ENCODE measurements around the gene RIPOR3. TPM values are rescaled to one million over a fixed set of nuclear protein-coding genes. Genes with fewer than 3 reads are reported as not detected.
A peak's percentile ranks its signal among the peaks of the same experiment; 100 is the strongest.
"Not testable (repeated sequence)": the region's sequence is repeated elsewhere in the genome, so short reads cannot be mapped to it uniquely, and the experiment has no call there.

Gene RIPOR3
- total RNA-seq, 1 donor from 2014 or later, result 1.2 TPM

DNA sequence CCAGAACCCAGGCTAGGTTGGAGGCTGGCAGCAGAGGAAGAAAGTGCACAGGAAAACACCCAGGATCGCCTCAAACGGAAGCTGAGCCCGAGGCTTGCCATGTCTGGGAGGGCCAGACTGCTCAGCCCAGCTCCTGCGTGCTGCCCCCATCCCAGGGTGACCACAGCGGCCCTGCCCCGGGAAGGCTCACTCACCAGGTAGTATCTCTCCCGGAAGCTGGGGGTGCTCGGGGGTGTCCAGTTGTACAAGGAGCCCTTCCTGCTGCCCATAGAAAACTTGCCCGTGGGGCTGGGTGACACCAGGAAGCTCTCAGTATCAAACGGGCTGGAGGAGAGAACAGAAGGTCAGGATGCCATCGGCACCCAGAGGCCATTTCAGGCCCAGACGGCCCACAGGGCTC lies 86.9 kb downstream of the RIPOR3 start:
- ATAC-seq, result no peak

DNA sequence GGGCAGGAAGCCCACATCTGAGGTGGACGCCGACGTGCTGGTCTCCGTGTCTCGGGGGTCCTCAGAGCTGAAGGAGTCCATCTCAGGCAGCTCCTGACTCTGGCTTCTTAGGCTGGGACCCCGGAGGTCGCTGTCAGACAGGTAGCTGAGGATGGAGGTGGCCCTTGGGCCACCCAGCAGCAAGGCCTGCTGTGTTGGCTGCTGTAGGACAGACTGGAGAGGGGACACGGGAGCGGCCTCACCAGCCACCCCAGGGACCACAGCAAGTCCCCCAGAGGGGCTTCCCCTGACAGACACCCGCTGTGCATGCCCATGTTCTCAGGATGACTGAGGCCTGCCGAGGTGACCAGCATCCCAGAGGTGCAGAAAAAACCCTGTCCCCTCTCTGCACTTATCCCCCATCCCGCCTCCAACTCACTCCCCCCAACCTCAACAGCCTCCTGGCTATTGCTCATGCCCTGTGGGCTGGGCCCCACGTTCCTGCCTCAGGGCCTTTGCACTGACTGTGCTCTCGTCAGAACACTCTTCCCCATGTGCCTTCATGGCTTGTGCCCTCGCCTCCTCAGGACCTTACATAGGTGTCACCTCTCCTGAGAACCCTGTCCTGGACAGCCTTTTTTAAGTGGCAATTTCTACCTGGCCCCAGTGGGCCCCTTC lies 88.8 kb downstream of the RIPOR3 start:
- ATAC-seq, result no peak

DNA sequence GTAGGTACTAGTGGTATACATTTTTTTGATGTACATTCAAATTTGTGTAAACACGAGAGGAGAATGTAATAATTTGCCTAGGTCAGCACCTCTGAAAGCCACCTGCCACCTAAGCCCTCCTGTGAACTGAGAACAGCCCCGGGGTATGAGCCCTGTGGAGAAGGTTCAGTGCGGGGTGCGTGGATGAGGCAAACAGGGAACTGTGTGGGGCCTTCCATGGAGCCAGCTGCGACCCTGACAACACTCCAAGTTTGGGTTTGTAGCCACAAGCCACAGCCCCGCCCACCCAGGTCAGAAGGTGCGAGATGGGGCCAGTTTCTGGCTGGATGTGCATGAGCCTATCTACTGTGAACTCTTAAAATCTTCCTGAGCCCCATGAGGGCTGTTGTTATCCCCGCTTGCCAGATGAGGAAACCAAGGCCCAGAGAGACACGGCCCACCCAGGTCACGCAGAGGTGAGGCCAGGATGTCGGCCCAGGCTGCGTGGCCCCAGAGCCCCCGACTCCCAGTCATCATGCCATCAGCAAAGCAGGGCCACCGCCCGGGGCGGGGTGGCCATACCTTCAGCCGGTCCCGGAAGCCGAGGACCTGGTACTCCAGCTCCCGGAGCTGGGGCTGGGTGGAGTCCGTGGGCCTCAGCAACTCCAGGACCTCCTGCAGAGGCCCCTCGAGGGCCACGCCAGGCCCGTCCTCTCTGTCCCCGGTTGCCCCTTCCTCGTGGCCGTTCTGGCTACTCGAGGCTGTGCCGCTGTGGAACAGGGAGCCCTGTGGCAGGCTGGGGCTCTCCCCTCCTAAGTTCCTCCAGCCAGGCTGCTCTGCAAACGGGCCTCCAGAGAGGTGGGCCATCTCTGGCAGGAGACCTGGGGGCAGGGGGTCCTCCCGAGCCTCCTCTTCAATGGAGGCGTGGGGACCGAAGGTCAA lies 89.6 kb downstream of the RIPOR3 start:
- peak; percentile 23 for ATAC-seq

DNA sequence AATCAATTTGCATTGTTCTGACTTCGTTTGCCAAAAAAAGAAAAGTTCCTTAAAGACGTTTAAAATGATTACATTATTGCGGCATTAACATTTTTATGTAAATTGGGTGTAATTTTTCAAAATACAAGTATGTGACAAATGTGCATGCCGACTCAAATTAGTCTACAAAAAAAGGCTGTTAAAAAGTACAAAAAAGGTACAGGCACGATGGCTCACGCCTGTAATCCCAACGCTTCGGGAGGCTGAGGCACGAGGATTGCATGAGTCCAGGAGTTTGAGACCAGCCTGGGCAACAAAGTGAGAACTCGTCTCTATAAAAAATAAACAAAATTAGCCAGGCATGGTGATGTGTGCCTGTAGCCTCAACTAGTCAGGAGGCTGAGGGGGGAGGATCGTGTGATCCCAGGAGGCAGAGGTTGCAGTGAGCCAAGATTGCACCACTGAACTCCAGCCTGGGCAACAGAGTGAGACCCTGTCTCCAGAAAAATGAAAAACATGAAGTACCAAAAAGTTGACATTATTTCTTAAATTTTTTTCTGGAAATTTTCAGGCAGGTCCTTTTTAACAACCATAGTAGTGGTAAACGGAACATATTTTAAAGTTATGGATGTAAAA lies 91.0 kb downstream of the RIPOR3 start:
- ATAC-seq, result no peak

DNA sequence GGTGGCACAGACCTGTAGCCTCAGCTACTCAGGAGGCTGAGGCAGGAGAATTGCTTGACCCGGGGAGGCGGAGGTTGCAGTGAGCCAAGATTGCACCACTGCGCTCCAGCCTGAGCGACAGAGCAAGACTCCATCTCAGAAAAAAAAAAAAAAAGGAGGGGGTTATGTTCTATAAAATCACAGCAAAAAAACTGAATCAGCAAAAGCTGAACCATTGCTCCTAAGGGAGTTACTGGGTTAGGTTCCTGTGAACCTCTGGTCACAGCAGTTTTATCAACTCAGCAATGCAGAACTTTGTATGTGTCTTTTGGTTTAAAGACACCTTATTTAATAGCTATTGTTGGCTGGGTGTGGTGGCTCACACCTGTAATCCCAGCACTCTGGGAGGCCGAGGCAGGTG lies 92.6 kb downstream of the RIPOR3 start:
- ATAC-seq, result not testable (repeated sequence)

DNA sequence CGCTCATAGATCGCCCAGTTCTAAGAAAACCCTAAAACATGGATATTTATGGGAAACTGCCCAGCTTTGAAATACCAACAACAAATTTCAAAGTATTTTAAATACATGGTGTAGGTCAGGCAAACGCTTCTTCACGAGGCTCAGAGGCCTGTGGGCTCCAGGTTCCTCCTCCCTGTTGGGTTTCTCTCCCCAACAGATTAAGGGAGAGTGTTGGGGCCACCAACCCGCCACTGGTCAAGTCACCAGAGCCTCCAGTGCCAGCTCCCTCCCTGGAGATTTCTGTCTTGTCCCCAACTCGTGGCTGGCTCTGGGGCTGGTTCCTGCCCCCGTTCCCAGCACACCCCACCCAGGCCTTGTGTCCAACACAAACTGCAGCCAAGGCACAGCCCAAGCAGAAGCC lies 93.3 kb downstream of the RIPOR3 start:
- ATAC-seq, result no peak

DNA sequence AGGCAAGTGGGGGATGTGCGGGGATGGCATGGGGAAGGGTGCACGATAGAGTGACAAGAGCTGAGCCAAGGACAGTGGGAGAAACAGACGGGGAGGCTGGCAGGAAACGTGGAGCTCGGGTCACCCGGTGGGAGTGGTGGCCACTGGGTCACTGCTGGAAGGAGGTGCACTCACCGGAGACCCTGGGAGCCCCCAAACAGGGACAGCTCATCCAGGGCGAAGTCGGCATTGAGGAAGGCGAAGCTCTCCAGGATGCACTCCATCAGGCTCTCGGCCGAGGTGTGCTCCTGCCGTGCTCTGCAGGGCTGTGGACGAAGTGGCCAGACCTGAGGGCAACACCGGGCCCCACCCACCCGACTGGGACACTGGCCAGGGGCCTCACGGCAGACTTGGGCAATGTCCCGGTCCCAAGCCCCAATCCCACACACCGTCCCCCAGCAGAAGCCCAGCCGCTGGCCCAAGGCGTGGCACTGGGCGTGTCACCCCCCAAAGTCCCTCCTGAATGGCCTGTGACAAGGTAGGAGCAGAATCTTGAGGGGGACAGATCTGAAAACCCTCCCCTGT lies 93.9 kb downstream of the RIPOR3 start:
- ATAC-seq, result no peak

DNA sequence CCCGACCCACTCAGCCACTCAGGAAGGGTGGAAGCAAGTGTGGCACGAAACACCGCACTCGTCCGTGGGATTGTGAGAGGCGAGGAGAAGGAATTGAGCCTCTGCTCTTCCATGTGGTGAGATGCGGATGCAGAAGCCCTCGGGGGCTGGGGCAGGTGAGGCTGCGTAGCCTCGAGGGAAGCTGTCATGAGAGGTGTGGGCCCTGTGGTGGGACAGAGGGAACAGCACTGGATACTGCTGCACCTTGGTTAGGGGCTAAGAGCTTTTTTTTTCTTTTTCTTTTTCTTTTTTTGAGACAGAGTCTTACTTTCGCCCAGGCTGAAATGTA lies 94.7 kb downstream of the RIPOR3 start:
- no peak for ATAC-seq

DNA sequence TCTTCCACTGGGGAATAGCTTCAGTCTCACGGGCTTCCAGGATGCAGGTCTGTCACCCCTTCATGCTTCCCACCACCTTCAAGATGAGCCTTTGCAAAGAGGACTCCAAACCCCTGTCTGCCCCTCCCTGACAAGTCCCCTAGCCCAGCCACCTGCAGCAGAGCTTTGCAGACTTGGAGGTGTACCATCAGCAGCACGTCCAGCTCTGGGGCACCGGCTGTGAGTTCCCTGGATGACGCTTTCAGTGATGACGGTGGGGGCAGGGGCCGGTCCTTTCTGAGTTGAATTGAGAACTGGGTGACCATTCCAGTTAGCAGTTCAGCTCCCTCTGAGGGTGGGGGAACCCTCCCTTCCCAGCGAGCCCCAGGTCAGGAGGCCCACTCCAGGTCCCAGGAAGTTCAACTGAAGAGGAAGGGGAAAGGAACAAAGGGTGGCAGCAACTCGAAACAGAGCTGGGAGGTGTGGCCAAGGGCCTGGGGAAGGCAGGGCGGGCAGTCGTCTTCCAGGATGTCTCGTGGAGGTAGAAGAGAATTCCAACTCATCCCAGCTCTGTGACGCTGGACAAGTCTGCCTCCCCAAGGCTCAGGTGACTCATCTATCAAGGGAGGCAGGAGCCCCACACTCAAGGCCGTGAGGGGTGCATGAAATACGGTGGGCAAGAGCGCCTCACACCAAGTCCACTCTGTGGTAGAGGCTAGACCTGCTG lies 95.2 kb downstream of the RIPOR3 start:
- peak; percentile 5 for ATAC-seq

DNA sequence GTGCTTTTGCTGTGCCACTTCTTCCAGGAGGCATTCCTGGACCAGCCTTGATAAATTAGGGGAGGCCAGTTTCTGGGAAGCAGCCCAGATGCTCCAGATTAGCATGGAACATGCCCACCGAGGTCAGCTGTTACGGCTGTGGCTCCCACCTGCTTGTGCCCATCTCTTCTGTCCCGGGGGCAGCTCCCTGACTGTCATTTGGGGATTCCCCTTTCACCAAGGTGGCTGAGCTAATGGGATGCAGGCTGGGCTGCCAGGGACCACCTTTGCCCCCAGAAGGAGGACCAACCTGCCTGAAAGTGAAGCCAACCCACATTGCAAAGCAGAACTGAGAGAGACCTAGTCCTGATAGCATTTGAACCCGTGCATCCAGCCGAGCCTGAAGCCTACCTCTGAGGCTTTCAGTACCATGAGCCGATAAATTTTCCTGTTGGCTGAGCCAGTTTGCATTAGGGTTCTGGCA lies 95.9 kb downstream of the RIPOR3 start:
- no peak for ATAC-seq

DNA sequence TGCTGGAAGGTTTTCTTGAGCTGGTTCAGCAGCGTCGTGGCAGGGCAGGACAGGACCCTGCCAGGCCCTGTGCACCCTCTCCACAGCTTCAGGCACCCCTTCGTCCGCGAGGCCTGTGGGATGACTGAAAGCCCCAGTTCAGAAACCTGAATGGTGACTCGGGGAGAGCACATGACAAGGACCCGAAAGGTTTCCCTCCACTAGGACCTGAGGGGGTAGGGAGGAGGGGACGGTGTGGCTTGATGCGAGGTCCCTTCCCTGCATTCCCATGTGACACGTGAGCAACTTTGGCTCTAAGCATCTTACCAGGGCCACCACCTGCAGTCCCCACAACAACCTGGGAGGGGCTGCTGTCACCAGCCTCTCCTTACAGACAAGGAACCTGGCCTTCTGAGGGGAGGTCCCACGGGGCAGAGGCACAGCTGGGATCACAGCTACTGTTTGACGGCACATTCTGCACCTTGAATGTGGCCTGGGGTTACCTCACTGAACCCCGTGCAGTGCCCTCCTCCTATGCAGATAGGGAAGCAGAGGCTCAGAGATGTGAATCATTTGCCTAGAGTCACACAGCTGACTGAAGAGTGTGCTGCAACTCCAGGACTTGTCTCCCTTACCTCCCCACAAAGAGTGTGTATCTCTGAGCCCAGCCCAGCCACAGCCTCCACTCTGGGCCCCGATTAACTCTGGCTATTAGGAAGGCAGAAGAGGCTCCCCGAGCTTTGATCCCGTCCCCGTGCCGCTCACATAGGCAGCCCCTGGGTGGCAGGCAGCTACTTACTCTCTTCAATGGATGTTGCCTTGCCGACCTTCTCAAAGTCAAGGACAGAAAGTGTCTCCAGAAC lies 96.5 kb downstream of the RIPOR3 start:
- ATAC-seq, result peak; percentile 18

DNA sequence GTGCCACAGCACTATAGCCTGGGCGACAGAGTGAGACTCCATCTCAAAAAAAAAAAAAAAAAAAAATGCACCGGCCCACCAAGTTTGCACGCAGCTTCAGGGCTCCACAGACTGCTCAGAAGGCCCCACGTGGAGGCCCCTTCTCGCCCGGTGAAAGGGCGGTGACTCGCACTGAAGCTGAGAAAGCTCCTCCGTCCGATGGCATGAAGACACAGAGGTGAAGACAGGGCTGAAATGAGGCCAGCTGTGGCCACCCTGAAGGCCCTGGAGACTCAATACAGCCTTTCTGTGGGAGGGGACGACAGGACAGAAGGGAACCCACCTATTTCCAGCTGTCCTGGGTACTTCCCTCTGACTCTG lies 97.1 kb downstream of the RIPOR3 start:
- ATAC-seq, result no peak

DNA sequence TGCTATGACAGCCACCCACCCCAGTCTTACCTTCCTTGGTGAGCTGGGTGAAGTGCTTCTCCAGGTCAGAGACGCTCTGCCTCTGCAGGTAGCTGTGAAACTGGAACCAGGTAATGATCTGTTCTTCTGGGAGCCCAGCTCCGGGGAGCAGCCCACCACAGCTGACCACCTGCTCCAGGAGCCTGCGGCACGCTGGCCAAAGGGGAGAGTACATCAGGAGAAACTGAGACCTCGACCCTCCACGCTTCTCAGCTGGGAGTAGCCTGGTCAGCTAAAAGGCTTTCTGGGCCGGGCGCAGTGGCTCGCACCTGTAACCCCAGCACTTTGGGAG lies 98.4 kb downstream of the RIPOR3 start:
- no peak for ATAC-seq

DNA sequence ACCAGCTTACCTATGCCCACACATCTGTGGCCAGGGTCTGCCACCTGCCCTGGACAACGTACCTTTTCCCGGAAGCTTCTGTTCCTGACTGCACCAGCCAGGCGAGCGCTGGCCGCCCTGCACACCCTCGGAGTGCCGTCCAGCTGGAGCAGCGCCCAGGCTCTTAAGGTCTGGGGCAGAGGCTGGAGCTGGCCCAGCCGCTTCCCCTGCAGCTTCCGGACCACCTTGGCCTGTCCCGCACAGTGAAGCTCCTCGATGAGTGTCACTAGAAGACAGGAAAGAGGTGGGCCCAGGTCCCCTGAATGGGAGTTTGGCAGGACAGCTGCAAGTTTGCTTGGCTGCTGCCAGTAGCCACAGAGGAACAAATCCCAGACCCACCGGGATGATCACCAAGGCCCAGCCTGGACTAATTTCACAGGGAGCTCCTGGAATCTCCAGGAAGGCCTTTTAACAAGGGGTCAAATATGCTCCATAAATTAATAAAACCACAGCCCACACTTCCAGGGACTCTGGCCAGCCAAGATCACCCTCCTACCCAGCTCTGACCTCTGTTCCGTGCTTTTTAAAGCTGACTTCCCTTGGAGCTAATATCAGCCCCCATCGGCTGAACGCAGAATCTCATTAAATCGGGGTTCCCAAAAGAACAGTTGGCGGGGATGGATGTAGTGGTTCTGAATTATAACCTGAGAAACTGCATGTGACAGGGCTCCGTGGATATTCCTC lies 98.9 kb downstream of the RIPOR3 start:
- ATAC-seq, result no peak

DNA sequence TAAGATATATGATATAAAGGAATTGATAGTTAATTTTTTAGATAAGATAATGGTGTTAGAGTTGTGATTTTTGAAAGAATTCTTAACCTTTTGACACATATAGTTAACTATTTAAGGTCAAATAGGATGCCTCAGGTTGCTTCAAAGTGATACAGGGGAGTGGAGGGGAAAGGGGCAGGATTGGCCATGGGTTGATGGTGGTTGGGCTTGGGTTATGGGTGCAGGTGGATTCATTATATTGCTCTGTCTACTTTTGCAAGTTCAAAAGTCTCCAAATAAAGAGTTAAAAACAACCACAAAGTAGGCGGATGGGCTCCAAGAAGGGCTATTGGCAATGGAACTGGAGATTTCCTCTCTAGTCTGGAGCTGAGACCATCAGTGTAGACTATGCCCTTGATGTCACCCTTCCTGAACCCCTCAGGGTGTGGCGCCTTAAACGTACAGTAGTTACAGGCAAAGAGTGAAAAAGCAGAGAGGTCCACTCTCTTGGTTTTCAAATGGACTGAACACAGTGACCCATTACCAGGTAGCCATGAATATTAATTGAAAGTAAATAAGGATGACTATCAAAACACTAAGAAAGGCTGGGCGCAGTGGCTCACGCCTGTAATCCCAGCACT lies 100.0 kb downstream of the RIPOR3 start:
- ATAC-seq, result no peak

DNA sequence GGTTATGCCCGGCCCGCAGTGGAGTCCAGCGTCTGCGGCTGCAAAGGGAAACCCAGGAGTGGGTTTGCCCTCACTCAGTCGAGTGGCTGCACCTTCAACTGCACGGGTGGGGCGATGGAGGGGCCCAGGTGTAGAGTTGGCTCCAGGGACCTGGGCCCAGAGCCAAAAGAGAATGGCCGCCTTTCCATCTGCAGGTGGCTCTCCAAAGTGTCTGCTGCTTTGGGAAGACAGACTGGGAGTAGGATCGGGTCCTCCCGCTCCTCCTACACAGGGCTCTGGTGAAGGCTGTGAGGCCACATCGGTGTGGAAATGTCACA lies 101.0 kb downstream of the RIPOR3 start:
- ATAC-seq, result no peak

DNA sequence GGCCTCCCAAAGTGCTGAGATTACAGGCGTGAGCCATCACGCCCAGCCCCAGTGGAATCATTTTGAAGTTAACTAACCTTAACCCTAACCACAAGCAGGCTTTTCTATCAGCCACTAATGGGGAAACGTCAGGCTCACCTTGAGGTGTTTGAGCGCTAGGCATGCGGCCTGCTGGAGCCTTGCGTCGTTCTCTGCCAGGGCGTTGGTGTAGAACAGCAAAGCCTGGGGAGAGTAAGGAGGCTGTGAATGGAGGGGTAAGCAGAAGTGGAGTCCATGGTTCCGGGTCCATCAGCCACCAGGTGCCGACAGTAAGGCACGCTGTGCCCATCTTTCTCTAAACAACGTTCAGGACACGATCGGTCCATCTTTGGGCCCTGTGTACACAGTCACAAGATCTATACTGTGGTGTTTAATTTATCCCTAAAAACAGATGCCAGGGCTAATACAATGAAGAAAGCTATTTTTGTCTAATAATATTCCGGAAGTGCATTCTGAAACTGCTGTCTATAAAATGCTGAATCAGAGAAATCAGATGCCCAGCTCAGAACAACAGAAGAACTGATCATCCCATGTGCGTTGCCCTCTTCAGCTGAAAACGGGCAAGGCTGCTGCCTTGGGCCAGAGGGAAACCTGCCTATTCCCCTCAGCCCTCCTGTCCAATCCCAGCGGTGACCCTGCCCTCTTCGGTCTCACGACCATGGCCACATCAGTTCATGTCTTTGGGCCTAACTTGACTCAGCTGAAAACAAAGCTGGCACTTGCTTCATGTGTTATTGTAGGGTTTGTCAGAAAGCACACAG lies 101.6 kb downstream of the RIPOR3 start:
- no peak for ATAC-seq

DNA sequence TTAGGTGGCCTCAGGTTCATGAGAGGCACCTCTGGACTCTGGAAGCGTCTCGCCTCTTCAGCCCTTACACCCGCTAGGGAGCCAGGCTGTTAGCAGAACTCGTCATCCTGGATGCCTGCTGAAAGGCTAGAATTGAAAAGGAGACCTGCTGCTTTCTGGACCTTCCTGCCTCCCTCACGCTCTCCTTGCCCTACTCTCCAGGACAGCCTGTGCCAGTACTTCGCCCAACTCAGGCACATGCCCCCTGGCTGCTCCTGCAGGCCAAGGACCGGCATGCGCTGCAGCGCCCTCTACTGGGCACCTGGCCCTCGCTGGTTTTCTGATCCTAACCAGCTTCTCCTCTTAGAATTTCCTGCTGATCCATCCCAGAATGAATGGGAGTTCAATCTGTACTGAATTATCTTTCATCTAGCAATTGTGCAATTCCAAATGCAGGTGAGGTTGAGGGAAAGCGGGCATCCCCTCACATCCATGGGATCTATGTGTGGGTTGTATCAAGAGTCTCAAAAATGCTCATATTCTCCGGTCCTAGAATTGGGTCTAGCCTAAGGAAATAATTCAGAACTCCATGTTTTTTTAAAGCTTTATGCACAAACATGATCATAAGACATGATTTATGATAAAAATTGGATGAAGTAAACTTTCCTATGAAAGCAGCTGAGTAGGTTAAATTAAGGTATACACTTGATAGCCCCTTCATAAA lies 103.2 kb downstream of the RIPOR3 start:
- peak; percentile 70 for ATAC-seq

DNA sequence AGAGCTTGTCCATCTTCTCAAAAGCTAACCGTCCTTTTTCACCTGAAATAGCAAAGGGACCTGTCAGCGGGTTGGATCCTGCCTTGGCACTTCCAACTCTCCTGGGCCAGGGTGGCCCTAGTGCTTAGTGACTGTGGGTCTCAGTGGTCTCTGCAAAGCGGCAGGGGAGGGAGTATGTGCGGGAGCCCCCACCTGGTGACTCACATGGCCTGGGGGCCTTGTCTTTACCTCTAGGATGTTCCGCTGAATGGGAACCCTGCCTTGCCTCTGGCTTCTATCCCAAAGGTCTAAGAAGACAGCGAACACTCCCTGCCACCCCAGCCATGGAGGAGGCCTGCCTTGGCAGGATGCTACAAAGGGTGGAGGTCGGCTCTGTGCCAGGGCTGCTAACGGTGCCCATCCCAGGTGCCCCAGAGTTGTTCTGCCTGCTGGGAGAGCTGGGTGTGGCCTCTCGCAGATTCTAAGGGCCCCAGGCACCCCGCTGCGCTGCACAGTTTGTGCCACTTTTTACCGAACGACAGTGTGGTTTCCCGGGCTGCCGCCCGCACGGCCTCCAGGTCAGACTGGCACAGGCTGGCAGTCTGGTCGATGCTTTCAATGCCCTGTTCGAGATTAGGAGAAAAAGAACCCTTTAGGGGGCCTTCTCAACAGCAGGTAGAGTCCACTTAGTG lies 103.9 kb downstream of the RIPOR3 start:
- ATAC-seq, result peak; percentile 92
